Gastroesophageal sphincter (tissue), 3 donors: ENCODE results near the gene BRINP3.

Experiments used
- EP300 ChIP-seq: sonication (generic); formaldehyde crosslinking; IDR thresholded peaks from one replicate; pipeline ENCODE4 v1.6.1; 2017; ENCODE audit warnings: antibody characterized with exemption, mild to moderate bottlenecking
- POLR2A ChIP-seq, 2 donors: fragments of 450-650 bp; IDR thresholded peaks; one replicate each; pipeline ENCODE4 v1.6.1; 2017; ENCODE audit warnings: antibody characterized with exemption in 2 of 2, mild to moderate bottlenecking in 2 of 2, moderate library complexity in 1 of 2
- TF ChIP-seq, protein P1 (sequence below), 4 experiments: fragments of 200-600 bp in 2 of 4; fragments of 450-650 bp in 2 of 4; sonication (generic) in 1 of 4; IDR thresholded peaks; one replicate each; pipeline ENCODE4 v1.5.1; 2017 to 2019; ENCODE audit warnings: antibody characterized with exemption in 4 of 4, mild to moderate bottlenecking in 2 of 4, moderate library complexity in 2 of 4

DNA sequence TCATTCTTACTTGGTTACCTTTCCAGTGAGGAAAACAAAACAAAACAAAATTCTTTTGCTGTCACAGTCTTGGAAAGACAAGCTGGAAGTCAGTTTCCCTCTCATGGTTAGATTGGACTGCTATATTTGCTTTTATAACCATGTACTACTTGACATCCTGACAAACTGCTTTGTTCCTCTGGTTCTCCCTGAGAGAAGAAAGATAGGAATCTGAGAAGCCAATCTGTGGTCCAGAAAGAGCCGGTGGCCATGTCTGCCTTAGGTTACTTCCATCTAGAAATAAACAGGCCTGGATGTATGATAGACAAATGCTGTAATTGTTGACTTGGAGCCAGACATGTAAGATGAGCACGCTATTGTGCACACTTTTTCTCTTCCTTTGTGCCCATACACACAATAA is 330.0 kb downstream of the BRINP3 start:
- TF ChIP-seq POLR2A (IDR thresholded peaks at IDR 0.05) (no peak), EP300 (no peak)
- TF ChIP-seq, protein P1, sequence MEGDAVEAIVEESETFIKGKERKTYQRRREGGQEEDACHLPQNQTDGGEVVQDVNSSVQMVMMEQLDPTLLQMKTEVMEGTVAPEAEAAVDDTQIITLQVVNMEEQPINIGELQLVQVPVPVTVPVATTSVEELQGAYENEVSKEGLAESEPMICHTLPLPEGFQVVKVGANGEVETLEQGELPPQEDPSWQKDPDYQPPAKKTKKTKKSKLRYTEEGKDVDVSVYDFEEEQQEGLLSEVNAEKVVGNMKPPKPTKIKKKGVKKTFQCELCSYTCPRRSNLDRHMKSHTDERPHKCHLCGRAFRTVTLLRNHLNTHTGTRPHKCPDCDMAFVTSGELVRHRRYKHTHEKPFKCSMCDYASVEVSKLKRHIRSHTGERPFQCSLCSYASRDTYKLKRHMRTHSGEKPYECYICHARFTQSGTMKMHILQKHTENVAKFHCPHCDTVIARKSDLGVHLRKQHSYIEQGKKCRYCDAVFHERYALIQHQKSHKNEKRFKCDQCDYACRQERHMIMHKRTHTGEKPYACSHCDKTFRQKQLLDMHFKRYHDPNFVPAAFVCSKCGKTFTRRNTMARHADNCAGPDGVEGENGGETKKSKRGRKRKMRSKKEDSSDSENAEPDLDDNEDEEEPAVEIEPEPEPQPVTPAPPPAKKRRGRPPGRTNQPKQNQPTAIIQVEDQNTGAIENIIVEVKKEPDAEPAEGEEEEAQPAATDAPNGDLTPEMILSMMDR (IDR thresholded peaks at IDR 0.05): no peak
